ENCODE measurements around the gene CYP2C19. TPM values are rescaled to one million over a fixed set of nuclear protein-coding genes. Genes with fewer than 3 reads are reported as not detected.

The CYP2C19 gene
- total and polyA plus RNA-seq, 2 of the 4 experiments (the other 2 are of a cell fraction) = not detected

- Histone ChIP-seq H2AK5ac (ENCODE audit: low read depth, low read length) (no peak overlapping the region), H2AK9ac (replicated peaks; ENCODE audit: low read depth, low read length, poor library complexity) (no peak overlapping the region), H3K9ac (ENCODE audit: low read depth, low read length) (no peak overlapping the region), H3K36me3 (ENCODE audit: control insufficient read depth, insufficient read depth, low read length) (no peaks in the 10 kb centered on the region), H2BK15ac (ENCODE audit: low read depth, low read length) (no peak overlapping the region), H4K8ac (ENCODE audit: low read depth in 2 of 2, low read length in 2 of 2) (no peak overlapping the region), H3K23ac (ENCODE audit: low read depth, low read length) (no peak overlapping the region), H3K4ac (ENCODE audit: low read depth, low read length) (no peak overlapping the region), H3K27me3 (ENCODE audit: control insufficient read depth, insufficient read depth, low read length) (no peaks in the 10 kb centered on the region), H3K9me1 (ENCODE audit: insufficient read depth, low read length) (no peaks in the 10 kb centered on the region), H3K4me1 (ENCODE audit: control insufficient read depth, insufficient read depth, low read length) (no peaks in the 10 kb centered on the region), H3K14ac (replicated peaks; ENCODE audit: low read depth, low read length) (no peak overlapping the region), H4K20me1 (ENCODE audit: insufficient read depth, low read length) (no peaks in the 10 kb centered on the region), H2BK20ac (ENCODE audit: low read depth, low read length) (no peak overlapping the region), H3K9me3 (ENCODE audit: control insufficient read depth, insufficient read depth, low read length) (peaks cover 9% of the 10 kb centered on the region), H3K4me3 (ENCODE audit: insufficient read depth, low read depth, low read length) (no peak overlapping the region), H3K56ac (ENCODE audit: extremely low read depth, insufficient read depth, low read length) (no peak overlapping the region), H4K91ac (ENCODE audit: insufficient read depth, low read depth, low read length) (no peak overlapping the region), H3K79me1 (ENCODE audit: low read depth in 1 of 2, low read length in 2 of 2) (no peaks in the 10 kb centered on the region), H4K5ac (ENCODE audit: low read depth, low read length) (no peak overlapping the region), H3K18ac (ENCODE audit: low read depth, low read length) (no peak overlapping the region), H2AFZ (replicated peaks; ENCODE audit: low read length, poor library complexity) (no peak overlapping the region), H3K4me2 (ENCODE audit: low read depth, low read length) (no peak overlapping the region), H2BK5ac (ENCODE audit: low read depth, low read length, poor library complexity, severe bottlenecking) (no peak overlapping the region), H2BK120ac (ENCODE audit: low read depth, low read length) (no peak overlapping the region), H3K27ac (ENCODE audit: insufficient read depth, low read length) (no peak overlapping the region)
- DNase-seq (no peak), ATAC-seq (ENCODE audit: low read depth) (no peak)
- dilution Hi-C loops (cut with HindIII; ENCODE audit: low sequenced_read_pairs, unreplicated experiment) (no loop called here), in situ Hi-C loops (cut with MboI; ENCODE audit: low sequenced_read_pairs) (no loop called here), intact Hi-C loops (cut with micrococcal nuclease) (no loop called here)
- POLR2A ChIA-PET (ENCODE audit: unreplicated experiment) = no interaction called here
- CTCF ChIA-PET = no interaction called here
- TF ChIP-seq RAD21 (IDR thresholded peaks at IDR 0.05; ENCODE audit: low read length) (no peak), RFX5 (IDR thresholded peaks at IDR 0.05; ENCODE audit: low read depth, low read length) (no peak), POLR2A (IDR thresholded peaks at IDR 0.05; ENCODE audit: low read depth, low read length) (no peak), NFE2L2 (IDR thresholded peaks at IDR 0.05; ENCODE audit: low read depth, low read length) (no peak), FOS (IDR thresholded peaks at IDR 0.05; ENCODE audit: low read depth, low read length) (no peak), ELK1 (IDR thresholded peaks at IDR 0.05; ENCODE audit: borderline replicate concordance, low read depth, low read length) (no peak), SMC3 (IDR thresholded peaks at IDR 0.05; ENCODE audit: low read depth, low read length) (no peak), CHD1 (IDR thresholded peaks at IDR 0.05; ENCODE audit: low read depth, low read length) (no peak), BHLHE40 (IDR thresholded peaks at IDR 0.05; ENCODE audit: low read depth, low read length) (no peak), MXI1 (IDR thresholded peaks at IDR 0.05; ENCODE audit: borderline replicate concordance, low read depth, low read length) (no peak), MAZ (IDR thresholded peaks at IDR 0.05; ENCODE audit: borderline replicate concordance, low read depth, low read length) (no peak), RCOR1 (IDR thresholded peaks at IDR 0.05; ENCODE audit: insufficient replicate concordance, low read length) (no peak)
- WGBS, 2 experiments (ENCODE audit: extremely low coverage in 2 of 2, insufficient read length in 1 of 2) = no CpG with 5 or more reads among the region's 3 CpGs
- no TSS peak for BruUV-seq (replicated peaks)
Measured at GRCh38 chr10:94889123-94889522, 126.6 kb downstream of the CYP2C19 start.

All from IMR-90 (cell line).